HCEC 1CT (cell line): Measurements from ENCODE around the gene NLE1.
A peak's percentile ranks its signal among the peaks of the same experiment; 100 is the strongest.
"Not testable (repeated sequence)": the region's sequence is repeated elsewhere in the genome, so short reads cannot be mapped to it uniquely, and the experiment has no call there.

Experiments used
- DNase-seq: peaks from one replicate; pipeline ENCODE4 v3.0.0-alpha.2; 2017

Gene NLE1

DNA sequence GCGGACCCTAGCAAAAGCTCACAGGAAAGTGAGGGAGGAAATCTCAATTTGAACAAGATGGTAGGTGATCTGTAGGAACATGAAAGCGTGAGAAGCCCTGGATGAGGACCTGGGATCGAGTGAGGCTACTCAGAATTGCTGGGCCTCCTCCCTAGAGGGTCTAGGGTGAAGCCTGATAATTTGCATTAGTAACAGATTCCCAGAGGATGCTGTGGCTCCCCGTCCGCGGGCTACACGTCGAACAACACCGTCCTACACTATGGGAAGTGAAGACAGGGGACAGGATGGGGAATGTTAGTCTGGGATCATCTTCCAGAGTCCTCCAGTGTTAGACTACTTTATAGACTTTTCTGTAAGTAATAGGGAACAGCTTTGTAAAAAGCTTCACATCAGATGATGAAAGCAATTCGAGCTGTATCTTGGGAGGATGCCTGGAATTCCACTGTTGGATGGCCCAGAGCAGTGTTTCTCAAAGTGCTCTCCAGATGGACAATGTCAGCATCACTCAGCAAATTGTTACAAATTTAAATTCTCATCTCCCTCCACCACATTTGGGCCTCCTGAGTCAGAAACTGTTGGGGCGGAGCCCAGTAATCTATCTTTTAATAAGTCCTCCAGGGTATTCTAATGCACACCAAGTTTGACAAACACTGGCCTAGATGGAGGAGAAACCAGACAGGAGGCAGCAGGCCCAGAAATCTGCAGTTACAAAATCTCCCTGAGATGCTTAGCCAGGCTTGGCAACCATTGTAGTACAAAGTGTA lies 14.2 kb downstream of the NLE1 start:
- peak; percentile 8 for DNase-seq

DNA sequence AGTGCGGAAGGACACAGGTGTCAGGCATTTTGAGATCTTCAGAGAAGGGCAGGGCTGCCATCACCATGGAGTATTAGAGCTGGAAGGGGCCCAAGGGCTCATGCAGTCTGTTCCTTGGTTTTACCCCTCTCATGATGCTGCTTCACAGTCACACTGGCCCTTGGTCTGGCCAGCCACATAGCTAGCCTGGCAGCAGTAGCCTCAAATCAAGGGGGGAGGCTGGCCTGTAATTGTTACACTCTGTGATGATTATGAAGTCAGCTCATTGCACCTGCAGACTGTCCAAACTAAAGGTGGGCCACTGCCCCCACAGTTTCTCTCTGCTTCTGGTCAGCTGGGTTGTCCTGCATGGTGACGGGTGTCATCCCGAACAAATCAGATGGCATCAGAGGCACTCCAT lies 20.8 kb downstream of the NLE1 start, which contains the start of gene FNDC8:
Gene FNDC8 (plus strand): TSS at position 301 of the 400 bp plus-strand sequence. CDS start 79 bp downstream, at position 380.
- DNase-seq, result no peak

DNA sequence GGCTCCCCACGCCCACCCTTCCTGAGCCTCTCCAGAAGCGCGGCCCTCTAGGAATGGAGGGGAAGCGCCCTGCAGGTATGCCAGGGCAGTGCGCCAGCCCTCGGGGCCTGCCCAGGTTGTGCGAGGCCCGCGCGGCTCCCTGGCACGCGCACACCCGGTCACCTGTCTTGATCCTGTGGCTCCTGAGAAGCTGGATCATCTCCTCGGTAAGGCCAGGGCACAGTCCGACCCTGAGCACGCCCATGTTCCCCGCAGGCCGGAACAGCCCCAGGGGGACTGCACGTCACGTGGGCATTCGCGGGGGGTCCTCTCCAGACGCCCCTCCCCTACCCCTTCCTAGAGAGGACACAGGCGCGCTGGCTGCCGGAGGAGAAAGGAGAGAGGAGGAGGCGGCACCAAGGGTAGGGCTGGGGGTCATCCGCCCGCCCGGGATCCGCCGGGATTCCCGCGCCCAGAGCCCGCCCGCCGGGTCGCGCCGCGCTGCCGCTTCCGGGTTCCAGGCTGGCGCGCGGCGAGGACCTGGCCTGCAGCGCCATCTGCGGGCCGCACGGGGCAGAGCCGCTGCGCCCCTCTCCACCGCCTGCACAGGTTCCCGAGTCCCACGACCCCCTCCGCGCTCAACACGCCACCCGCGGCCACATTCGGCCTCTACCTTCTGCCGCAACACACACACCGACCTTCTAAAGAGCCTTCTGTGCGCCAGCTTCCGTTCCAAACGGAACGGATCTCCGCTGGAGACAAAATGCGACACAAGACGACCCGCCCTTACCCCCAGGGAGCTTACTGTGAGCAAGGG lies 22.5 kb downstream of the NLE1 start, which contains the start of gene RAD51D:
Gene RAD51D (minus strand): TSS at position 491 of the 796 bp plus-strand sequence. CDS start 247 bp downstream, at position 244.
- peak; percentile 60 for DNase-seq

GRCh38 chr17:35117984-35118383 lies 24.1 kb downstream of the NLE1 start:
- no peak for DNase-seq

DNA sequence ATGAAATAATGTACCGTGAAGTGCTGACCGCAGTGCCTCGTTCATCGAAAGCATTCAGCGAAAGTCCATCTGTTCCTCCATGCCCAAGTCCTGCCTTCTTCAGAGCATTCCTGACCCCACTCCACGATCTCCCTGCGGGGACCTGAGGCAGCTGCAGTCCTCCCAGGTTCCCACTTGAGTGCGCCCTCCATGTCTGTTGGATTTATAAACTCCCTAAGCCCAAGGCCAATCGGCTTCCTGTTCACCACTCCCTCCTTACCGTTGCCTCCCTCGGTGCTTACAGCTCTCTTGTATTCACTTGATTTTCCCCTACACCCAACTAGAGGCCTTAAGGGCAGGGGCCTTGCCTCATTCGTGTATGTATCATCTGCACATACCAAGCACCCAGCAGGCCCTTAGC lies 25.3 kb downstream of the NLE1 start:
- no peak for DNase-seq

- DNase-seq, result not testable (repeated sequence)
These were observed 31.3 kb downstream of the NLE1 start for GRCh38 chr17:35110791-35111190.

GRCh38 chr17:35104844-35105450 lies 37.2 kb downstream of the NLE1 start:
- no peak for DNase-seq

DNA sequence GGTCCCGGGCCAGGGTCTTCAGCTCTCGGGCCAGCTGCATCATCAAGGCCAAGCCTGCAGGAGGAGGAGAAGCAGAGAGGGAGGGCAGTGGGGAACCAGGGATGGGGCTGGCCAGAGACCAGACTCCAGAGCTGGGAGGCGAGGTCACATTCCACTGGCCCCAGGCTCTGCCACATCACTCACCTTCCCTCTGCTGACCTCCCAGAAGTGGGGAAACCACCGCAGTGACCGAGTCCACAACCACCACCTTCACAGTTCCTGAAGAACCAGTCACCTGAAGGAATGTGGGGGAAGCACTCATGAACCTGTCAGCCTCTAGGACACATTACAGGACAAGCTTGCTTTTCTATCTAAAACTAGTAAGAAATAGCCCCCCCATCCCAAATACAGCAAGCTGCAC lies 38.8 kb downstream of the NLE1 start:
- no peak for DNase-seq

DNA sequence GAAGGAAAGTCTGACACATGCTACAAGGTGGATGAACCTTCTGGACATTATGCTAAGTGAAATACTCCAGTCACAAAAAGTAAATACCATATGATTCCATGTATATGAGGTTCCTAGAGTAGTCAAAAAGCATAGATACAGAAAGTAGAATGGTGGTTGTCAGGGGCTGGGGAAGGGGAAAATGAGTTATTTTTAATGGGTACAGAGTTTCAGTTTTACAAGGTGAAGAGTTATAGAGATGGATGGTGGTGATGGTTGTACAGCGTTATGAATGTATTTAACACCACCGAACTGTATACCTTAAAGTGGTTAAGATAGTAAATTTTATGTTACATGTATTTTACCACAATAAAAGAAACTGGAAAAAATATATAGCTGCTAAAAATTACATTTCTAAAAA lies 40.4 kb downstream of the NLE1 start:
- no peak for DNase-seq

GRCh38 chr17:35101036-35101435 lies 41.1 kb downstream of the NLE1 start:
- DNase-seq, result no peak

GRCh38 chr17:35099908-35100307 lies 42.2 kb downstream of the NLE1 start:
- no peak for DNase-seq

- DNase-seq, result no peak
These were observed 44.3 kb downstream of the NLE1 start for GRCh38 chr17:35097776-35098175.

- no peak for DNase-seq
These were observed 46.4 kb downstream of the NLE1 start for GRCh38 chr17:35095741-35096140.

DNA sequence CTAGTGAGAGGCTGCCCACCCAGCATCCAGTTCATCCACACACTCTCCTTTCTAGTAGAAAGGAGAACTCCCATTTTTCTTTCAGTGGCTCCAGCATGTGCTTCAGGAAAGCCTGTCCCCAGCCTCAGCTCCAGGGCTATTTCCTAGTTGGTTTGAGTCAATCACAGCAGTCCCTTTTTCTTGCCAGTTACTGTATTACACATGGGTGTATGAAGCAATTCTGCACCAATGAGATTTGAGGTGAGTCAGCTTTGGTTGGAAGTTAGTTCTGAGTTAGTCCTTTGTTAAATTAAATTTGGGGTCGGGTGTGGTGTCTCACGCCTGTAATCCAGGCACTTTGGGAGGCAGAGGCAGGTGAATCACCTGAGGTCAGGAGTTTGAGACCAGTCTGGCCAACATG lies 47.2 kb downstream of the NLE1 start:
- DNase-seq, result peak; percentile 87

GRCh38 chr17:35090707-35091106 lies 51.4 kb downstream of the NLE1 start:
- DNase-seq, result not testable (repeated sequence)

DNA sequence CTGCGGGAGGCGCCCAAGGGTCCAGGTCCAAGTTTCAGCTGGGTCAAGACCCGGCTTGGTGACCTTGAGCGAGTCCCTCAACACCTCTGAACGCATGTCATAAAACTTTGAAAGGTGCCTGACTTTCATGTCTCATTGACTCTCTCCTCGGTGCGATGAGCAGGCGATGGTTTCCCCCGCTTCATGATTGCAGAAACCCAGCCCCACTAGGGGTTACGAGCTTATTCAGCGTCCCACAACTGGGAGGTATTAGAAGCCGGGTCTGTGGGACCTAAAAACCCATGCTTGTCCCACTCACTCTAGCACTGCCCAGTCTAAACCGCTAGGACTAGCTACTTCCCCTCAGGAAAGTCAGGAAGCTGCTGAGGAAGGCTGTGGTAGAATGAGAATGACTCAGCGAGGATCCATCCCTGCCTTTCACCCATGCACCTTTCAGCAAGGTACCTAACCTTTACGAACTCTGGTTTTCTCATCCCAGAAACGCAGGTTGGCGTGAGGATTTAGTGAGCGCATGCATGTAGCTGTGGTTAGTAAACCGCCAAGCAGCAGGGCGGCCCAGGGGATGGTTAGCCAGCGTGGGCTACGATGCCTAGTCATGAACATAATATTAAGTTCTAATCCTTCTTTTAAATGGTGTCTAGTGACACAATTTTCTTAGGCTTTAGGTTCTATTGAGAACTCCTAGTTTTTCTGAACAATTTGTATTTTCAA lies 52.4 kb downstream of the NLE1 start:
- peak; percentile 24 for DNase-seq

DNA sequence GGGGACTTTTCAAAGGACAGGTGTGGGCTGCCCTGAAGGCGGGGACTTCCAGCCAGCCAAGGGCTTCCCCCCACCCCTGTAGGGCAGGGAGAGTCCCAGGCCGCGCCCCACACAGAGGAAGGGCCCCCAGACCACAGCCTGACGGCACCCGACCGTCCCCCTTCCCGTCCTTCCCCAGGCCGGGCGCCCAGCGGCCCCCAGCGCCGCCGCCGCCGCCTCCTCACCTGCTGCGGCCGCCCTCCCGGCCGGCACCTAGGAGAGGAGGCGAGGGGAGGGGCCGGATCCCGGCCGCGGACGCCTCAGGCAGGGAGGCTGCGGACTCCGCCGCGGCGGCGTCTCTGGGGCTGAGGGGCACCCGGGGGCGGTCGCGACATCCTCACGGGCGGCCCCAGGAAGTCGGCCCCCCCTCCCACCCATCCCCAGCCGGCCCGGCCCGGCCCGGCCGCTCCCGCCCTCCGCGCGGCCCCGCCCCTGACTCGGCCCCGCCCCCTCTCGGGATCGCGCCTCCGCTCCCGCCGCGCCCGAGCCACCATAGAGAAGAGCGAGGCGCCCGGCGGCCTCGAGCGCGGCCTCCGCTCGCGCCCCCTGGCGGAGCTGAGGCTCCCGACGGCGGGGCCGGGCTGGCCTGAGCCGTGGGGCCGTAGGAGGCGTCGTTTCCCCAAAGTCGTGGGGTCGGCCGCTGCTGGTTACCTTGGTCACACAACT lies 53.1 kb downstream of the NLE1 start:
- peak; percentile 78 for DNase-seq

GRCh38 chr17:35088356-35088880 lies 53.7 kb downstream of the NLE1 start:
- DNase-seq, result peak; percentile 47

DNA sequence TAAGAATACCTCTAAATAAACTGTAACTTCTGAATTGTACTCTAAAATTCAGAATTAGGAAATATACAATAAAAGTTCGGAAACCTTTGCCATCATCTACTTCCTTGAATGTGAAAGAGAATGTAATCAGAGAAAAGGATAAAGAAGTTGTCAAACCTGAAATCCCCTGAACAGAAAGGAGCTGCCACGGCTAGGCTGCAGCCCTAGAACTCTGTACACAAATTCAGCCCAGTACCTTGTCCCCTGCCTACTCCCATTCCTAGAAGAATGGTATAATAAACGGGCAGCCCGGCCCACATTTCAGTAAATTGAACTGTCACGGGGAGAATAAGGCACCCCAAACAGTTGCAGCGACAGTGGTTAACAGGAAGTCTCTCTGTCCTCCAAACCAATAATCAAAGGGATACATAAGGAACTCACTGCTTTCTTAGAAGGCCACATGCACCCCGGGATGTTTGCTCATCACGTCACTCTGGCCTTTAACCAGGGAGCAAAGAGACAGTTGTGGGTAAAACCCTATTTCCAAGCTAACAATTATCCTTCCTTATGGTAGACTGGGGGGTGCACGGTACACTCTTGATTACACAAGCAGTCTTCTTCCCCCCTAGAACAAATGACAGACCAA lies 54.3 kb downstream of the NLE1 start:
- DNase-seq, result peak; percentile 15

- no peak for DNase-seq
These were observed 55.1 kb downstream of the NLE1 start for GRCh38 chr17:35086931-35087573.

DNA sequence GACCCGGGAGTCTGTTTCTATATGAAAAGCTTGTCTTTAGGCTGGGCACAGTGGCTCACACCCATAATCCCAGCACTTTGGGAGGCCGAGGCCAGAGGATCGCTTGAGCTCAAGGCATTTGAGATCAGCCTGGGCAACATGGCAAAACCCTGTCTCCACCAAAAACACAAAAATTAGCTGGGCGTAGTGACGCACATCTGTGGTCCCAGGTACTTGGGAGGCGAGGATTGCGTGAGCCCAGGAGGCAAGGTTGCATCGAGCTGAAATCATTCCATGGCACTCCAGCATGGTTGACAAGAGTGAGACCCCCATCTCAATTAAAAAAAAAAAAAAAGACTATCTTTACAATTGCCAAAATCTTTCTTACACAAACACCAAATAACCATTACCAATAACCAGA lies 55.9 kb downstream of the NLE1 start:
- no peak for DNase-seq
